Ishikawa (cell line): ENCODE results near the gene ATP6V1G2.

ENCODE experiments used
- CEBPB ChIP-seq: IDR thresholded peaks from 2 replicates; pipeline ENCODE4 v1.6.1; 2012
- CREB1 ChIP-seq: IDR thresholded peaks from 2 replicates; pipeline ENCODE4 v1.6.1; 2012; ENCODE audit warnings: low read depth
- EGR1 ChIP-seq: IDR thresholded peaks from 2 replicates; pipeline ENCODE4 v1.6.1; 2012
- EP300 ChIP-seq: IDR thresholded peaks from 2 replicates; pipeline ENCODE4 v1.6.1; 2012; ENCODE audit warnings: borderline replicate concordance
- FOXM1 ChIP-seq: IDR thresholded peaks from 2 replicates; pipeline ENCODE4 v1.6.1; 2012; ENCODE audit warnings: low read depth, borderline replicate concordance
- MAX ChIP-seq: IDR thresholded peaks from 2 replicates; pipeline ENCODE4 v1.6.1; 2012
- NFIC ChIP-seq: IDR thresholded peaks from 2 replicates; pipeline ENCODE4 v1.6.1; 2012
- RAD21 ChIP-seq: IDR thresholded peaks from 2 replicates; pipeline ENCODE4 v1.6.1; 2012; ENCODE audit warnings: low read depth
- REST ChIP-seq: IDR thresholded peaks from 2 replicates; pipeline ENCODE4 v1.6.1; 2012; ENCODE audit warnings: low read depth, mild to moderate bottlenecking
- TAF1 ChIP-seq: IDR thresholded peaks from 2 replicates; pipeline ENCODE4 v1.6.1; 2012; ENCODE audit warnings: low read depth, mild to moderate bottlenecking
- TCF12 ChIP-seq: IDR thresholded peaks from 2 replicates; pipeline ENCODE4 v1.6.1; 2012; ENCODE audit warnings: low read depth
- TEAD4 ChIP-seq: IDR thresholded peaks from 2 replicates; pipeline ENCODE4 v1.6.1; 2012
- USF1 ChIP-seq: IDR thresholded peaks from 2 replicates; pipeline ENCODE4 v1.6.1; 2012
- YY1 ChIP-seq: IDR thresholded peaks from 2 replicates; pipeline ENCODE4 v1.6.1; 2012; ENCODE audit warnings: low read depth
- ZBTB7A ChIP-seq: IDR thresholded peaks from 2 replicates; pipeline ENCODE4 v1.6.1; 2012; ENCODE audit warnings: low read depth

The ATP6V1G2 gene

GRCh38 chr6:31541658-31542521 is 4.5 kb downstream of the ATP6V1G2 start, which contains the start of gene DDX39B:
Gene DDX39B, minus strand, starts transcription at chr6:31542003. Its CDS starts 1,471 bp downstream, at chr6:31540532.
- TF ChIP-seq CEBPB (no peak; the same call in 1 of the 2 replicates), FOXM1 (peak; percentile 42; the same call in 1 of the 2 replicates), TCF12 (peak; percentile 37; the same call in 1 of the 2 replicates), EGR1 (no peak), MAX (peak; percentile 92), YY1 (peak; percentile 94), CREB1 (no peak), REST (no peak), TEAD4 (peak; percentile 39; the same call in 1 of the 2 replicates), TAF1 (peak; percentile 99)

- TF ChIP-seq TEAD4 (peak; percentile 17; the same call in 1 of the 2 replicates), USF1 (no peak), REST (no peak), YY1 (no peak)
Observed at GRCh38 chr6:31541059-31541657, 5.2 kb downstream of the ATP6V1G2 start.

GRCh38 chr6:31540640-31541039 is 5.8 kb downstream of the ATP6V1G2 start:
- TF ChIP-seq RAD21, result no peak
- no peak for TF ChIP-seq TAF1
- TF ChIP-seq TCF12, result no peak
- TF ChIP-seq YY1, result no peak
- no peak for TF ChIP-seq CEBPB
- TF ChIP-seq FOXM1, result no peak
- TF ChIP-seq TEAD4, result no peak
- TF ChIP-seq EGR1, result no peak
- TF ChIP-seq EP300, result no peak
- TF ChIP-seq USF1, result no peak
- TF ChIP-seq CREB1, result no peak
- TF ChIP-seq MAX, result no peak
- TF ChIP-seq ZBTB7A, result no peak
- TF ChIP-seq NFIC, result no peak
- no peak for TF ChIP-seq REST

GRCh38 chr6:31538805-31539400 is 7.5 kb downstream of the ATP6V1G2 start:
- TF ChIP-seq RAD21 (no peak), YY1 (no peak), USF1 (no peak), CEBPB (no peak), EP300 (no peak), MAX (no peak), TCF12 (no peak)
